HPDE6-E6E7 (cell line): ENCODE measurements around the gene LRIG1.

ENCODE experiments used
- DNase-seq: peaks from one replicate; pipeline ENCODE4 v3.0.0; 2011; ENCODE audit warnings: missing footprints; ENCODE audit errors: extremely low spot score

LRIG1 gene, protein sequence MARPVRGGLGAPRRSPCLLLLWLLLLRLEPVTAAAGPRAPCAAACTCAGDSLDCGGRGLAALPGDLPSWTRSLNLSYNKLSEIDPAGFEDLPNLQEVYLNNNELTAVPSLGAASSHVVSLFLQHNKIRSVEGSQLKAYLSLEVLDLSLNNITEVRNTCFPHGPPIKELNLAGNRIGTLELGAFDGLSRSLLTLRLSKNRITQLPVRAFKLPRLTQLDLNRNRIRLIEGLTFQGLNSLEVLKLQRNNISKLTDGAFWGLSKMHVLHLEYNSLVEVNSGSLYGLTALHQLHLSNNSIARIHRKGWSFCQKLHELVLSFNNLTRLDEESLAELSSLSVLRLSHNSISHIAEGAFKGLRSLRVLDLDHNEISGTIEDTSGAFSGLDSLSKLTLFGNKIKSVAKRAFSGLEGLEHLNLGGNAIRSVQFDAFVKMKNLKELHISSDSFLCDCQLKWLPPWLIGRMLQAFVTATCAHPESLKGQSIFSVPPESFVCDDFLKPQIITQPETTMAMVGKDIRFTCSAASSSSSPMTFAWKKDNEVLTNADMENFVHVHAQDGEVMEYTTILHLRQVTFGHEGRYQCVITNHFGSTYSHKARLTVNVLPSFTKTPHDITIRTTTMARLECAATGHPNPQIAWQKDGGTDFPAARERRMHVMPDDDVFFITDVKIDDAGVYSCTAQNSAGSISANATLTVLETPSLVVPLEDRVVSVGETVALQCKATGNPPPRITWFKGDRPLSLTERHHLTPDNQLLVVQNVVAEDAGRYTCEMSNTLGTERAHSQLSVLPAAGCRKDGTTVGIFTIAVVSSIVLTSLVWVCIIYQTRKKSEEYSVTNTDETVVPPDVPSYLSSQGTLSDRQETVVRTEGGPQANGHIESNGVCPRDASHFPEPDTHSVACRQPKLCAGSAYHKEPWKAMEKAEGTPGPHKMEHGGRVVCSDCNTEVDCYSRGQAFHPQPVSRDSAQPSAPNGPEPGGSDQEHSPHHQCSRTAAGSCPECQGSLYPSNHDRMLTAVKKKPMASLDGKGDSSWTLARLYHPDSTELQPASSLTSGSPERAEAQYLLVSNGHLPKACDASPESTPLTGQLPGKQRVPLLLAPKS

DNA sequence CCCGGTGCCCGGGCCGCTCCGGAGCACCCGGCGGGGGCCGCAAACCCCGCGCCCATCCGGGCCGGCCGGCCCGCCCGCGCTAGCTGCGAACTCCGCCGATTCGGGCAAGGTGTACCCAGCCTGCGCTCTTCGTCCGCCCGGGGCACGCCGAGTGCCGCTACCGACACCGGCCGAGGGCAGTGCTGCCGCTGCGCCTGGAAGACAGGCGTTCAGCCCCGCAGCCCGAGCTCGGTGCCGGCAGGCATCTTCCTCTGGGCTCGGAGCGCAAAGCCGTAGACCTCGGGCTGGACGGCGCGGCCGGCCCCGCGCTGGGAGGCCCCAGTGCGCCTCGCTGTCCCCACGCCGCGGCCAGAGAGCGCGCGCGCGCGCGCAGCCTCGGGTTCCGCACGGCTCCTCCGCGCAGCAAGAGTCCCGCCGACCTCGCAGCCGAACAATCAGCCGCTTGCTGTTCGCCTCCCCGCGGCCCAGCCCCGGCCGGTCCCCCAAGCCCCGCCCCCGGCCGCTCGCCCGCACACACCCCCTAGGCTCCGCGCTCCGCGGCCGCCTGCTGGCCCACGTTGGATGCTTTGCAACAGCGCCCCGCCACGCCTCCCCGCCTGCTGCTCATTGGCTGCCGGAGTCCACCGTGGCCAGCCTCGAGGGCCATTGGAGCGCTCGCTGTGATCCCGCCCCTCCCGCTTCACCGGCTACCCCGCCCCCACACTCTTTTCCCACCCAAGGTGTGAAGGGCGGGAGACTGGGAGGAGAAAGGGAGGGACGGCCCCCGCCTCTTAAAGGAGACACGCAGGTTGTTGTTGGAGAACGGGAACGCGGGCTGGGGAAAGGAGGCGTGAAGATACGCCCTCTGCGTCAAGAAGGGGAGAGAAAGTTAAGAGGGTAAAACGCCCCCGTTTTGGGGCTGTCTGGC lies at the start of gene LRIG1:
TSS of gene LRIG1 (minus strand) at position 447 of the 907 bp plus-strand sequence. CDS start 615 bp downstream, outside the sequence.
- peak; percentile 75 for DNase-seq

DNA sequence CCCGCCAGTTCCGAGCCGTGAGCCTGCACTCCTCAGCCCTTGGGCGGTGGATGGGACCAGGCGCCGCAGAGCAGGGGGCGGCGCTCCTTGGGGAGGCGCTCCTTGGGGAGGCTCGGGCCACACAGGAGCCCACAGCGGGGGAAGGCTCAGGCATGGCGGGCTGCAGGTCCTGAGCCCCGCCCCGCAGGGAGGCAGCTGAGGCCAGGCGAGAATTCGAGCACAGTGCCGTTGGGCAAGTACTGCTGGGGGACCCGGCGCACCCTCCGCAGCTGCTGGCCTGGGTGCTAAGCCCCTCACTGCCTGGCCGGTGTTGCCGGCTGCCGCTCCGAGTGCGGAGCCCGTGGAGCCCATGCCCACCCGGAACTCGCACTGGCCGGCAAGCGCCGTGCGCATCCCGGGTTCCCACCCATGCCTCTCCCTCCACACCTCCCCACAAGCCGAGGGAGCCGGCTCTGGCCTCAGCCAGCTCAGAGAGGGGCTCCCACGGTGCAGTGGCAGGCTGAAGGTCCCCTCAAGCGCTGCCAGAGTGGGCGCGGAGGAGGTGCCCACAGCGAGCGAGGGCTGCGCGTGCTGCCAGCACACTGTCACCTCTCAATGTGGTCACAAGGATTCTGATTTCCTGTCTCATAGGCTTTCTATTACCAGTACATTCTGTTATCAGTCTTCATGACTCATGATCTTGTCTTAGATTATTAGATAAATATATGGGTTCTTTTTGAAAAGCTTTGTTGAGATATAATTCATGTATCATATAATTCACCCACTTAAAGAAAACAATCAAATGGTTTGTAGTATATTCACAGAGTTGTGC lies 44.0 kb upstream of the LRIG1 start:
- no peak for DNase-seq

DNA sequence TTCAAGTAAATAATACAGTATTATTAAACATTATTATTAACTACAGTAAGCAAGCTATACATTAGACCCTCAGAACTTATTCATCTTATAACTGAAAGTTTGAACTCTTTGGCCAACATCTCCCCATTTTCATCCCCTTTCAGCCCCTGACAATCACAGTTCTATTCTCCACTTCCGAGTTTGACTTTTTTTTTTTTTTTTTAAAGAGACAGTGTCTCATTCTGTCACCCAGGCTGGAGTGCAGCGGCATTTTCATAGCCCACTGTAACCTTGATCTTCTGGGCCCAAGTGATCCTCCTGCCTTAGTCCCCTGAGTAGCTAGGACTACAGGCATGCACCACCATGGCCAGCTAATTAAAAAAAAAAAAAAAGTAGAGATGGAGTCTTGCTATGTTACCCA lies 41.3 kb upstream of the LRIG1 start:
- DNase-seq, result no peak

DNA sequence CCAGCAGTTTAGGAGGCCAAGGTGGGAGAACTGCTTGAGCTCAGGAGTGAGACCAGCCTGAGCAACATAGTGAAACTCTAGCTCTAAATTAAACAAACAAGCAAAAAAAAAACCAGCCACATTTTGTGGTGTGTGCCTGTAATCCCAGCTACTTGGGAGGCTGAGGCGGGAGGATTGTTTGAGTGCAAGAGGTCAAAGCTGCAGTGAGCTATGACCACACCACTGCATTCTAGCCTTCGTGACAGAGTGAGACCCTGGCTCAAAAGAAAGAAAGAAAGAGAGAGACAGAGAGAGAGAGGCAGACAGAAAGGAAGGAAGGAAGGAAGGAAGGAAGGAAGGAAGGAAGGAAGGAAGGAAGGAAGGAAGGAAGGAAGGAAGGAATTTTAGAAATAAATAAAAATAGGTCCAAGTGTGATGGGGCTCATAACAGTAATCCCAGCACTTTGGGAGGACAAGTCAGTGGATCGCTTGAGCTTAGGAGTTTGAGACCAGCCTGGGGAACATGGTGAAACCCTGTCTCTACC lies 38.7 kb upstream of the LRIG1 start:
- no peak for DNase-seq

DNA sequence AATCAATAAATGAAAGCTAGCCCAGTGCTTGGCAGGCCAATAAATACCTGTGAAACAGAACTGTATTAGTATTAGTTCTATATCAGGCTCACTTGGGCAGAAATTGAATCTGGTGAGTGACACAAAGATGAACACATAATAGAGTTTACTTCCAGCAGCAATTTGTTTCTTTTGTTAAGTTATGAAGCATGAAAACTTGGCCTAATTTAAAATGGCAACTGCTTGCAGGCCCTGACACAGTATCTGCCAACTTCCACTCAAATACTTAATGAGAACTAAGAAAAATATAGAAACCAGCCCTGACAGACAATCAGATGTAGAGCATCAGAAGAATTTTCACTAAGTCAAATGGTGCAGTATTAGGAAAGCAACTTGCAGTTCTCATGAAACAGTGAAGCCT lies 37.6 kb upstream of the LRIG1 start:
- DNase-seq, result no peak

DNA sequence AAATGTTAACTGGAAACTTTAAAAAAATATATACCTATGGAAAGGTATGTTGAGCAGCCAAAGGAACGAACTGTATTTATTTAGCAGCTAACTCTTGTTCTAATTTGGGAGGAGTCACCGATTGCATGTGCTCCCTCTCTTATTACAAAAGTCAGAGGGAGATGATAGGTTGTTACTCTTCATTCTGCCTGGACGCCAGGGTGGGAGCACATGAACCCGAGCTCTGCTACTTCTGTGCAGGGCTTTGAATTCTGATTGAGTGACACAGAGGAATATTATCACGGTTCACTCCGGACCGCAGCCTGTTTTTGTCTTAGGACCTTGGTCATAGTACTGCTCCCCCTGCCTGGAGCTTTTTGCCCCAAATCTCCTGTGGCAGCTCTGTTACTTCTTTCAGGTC lies 36.9 kb upstream of the LRIG1 start:
- DNase-seq, result no peak

DNA sequence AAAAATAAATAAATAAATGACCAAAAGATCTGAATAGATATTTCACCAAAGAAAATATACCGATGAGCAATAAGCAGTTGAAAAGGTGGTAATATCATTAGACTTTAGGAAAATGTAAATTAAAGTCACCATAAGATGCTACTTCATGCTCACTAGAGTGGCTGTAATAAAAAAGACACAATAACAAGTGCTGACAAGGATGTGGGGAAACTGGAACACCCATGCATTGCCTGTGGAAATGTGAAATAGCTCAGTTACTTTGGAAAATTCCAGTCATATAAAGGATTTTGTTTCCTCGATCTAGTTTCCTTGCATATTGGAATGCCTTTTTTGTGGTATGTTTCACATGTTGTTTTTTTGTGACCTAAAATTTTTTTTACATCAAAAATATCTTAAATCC lies 36.0 kb upstream of the LRIG1 start:
- no peak for DNase-seq

DNA sequence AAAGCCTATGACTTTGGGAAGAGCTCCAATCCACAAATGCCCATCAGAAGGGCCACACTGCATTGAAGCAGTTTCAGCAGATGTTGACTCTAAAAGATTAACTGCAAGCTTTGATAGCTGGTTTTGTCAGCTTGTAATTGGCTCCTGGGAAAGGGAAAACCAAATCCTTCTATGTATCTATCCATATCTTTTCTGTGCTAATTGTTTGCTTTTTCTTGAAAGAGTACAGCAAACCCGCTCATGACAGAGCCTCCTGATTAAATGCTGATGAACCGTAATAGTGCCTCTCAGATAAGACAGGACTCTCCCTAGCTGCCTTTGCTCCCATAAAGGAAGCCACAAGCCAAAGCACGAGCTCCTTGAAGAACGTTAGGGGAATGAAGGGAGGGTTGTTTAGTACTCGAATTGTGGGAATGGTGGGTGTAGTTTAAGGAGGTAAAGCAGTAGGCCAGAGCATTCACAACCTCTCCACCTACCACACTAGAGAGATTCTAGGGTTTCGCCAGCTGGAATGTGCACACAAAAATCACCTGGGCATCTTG lies 33.6 kb upstream of the LRIG1 start:
- no peak for DNase-seq

DNA sequence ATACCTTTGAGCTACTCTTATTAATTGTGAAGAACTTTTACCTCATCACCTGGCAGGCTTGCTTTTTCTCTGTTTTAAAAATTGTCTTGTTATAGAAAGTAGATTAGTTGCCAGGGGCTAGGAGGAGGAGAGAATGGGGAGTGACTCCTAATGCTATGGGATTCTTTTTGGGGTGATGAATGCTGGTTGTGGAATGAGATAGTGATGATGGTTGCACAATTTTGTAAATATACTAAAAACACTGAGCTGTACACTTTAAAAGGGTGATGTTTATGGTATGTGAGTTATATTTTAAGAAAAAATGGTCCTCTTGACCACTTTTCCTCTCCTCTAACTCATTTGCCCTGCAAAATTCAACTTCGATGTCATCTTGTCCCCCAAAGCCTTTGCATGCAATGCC lies 31.8 kb upstream of the LRIG1 start:
- DNase-seq, result no peak

DNA sequence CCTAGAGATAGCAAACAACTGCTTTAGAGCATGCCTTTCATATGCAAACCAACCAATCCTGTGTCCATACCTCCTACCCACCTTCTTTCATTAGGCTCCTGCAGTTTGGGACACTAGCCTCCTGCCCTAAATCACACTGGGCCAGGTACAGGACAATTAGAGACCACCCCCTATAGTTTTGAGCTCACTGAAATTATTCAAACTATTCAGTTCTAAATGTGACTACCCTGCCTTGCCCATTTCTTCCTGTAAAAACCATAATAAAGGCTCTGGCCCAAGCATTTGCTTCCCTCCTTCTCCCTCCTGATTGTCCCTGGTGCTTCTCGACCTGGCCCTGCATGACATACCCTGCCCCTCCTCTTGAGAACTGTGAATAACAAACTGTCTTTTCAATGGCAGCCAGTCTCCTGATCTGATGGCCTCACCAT lies 31.4 kb upstream of the LRIG1 start:
- no peak for DNase-seq

DNA sequence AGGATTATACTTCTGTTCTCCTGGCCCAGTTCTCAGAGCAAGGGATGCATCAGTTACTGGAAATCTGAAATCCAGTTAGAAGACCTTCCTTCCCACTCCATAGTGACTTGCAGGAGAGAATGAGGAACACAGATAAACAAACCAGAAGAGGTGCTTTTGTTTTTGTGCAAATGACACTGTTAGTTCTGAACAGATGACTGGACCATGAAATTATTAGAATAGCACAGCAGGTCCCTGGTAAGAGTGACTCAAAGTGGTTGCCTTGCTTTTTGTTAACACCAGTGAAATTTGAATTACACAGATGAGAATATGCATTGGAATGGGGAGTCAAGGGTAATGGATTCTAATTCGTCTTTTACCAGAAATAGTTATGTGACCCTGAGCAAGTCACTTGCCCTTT lies 30.4 kb upstream of the LRIG1 start:
- no peak for DNase-seq

DNA sequence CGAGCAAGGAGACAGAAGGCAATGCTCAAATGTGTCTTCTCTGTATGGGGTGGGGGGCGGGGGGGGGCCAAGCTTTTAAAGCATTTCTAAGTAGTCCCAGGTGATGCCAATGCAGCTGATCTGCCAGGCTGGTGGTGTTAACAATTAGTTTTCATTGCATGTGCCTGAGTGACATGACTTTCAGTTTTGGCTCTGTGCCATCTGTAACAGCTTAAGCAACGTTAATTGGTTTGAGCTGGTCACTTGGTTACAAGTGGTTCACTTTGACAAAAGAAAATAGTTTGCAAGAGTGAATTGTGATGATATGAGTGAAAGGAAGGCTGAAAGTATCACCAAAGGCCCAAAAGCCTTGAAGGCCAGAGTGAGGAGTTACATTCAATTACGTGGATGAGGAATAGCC lies 26.4 kb upstream of the LRIG1 start:
- DNase-seq, result no peak

DNA sequence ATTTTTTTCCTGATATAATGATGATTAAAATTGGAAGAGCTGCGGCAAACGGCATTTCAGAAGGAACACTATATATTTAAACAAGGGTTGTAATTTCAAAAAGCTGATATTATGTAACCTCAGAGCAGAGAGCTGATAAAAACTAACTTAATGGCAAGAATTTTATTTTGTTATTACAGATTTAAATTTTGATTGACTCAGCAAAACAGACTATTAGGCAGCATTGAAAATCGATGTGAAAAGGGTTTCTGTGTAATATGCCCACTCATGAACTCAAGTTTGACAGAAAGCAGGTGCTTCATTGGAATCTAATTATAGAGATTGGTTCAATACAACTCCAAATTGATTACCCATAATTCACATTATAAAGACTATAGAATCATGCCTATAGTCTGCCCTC lies 24.9 kb upstream of the LRIG1 start:
- no peak for DNase-seq

DNA sequence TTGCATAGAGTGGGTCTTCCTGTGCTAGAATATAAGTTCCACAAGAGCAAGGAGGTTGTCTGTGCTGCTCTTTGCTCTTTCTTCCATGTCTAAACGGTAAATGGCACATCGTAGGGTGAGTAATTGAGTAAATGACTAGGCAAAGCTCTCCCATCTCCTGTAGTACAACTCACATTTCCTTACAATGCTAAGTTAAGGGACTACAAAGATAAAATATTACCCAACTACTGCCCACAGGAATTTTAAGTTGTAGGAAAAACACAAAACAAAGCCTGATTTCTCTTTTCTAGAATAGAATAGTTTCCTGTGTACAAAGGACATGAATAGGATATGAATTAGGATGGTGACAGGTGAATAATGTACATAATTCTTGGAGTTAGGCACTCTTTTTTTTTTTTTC lies 19.9 kb upstream of the LRIG1 start:
- no peak for DNase-seq

DNA sequence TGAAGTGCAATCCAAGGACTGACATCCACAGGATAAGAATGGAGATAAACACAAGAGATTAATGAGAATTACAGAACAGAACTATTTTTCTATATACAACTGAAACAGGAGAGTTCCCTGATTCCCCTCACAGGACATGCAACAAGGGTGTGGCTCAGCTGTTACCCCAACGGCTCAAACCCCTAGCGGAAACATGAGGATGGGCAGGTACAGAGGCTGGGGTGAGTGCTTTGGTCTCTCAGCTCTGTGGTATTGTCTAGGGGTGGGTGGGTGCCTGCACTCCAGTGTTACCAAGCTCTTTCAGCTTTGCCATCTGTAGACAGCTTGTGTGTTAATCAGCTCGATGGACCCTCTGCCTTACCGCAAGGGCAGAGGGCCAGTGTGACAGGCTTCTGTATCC lies 17.8 kb upstream of the LRIG1 start:
- DNase-seq, result no peak

DNA sequence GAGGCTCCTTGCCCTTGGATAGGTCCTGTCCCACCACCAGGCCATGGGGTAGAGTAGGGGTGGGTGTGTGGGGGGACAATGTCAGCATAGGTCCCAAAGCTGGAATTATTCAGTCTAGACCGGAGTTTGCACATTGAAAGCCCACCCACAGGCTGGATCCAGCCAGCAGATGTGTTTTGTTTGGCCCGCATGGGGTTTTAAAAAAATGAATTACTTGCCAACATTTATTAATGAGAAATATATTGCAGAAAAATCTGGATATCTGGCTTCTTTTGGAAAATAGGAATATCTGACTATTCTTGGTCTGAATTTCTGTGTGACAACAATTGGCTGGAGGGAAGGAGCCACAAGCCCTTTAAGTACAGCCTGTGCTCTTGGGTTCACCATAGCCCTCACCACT lies 17.3 kb upstream of the LRIG1 start:
- DNase-seq, result no peak

DNA sequence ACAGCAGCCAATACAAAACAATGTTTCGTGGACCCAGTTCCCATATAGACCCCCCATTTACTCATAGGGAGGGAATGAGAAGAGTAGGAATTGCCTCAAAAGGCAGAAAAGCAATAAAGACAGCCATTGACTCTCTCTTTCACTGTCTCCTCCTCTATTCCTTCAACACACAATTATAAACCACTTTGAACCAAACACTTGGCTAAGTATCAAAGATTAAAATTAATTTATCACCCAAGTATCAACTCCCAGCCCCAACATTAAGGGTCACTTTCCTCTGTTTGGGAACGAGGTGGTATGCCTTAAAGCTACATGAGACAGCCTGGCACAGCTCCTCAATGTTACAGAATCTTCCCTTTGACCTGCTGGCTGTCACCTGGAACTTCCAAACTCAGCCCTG lies 16.4 kb upstream of the LRIG1 start:
- no peak for DNase-seq

DNA sequence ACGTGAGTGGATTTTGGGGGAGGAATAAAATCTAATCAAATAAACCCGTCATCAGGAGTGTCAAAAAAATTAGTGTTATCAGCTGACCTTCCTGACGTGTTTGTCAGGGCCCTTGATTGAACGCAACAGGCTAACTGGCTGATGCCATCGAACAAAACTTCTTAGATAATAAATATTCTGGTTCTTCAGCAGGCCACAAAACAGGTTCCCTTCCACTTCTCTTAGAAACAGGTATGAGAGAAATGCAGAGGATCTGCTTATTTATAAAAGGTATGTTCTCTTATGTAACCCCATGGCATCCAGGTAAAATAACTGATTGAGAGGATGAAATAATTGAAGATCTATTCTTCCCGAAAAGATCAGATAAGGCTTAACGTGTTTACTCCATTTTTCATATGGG lies 7.6 kb upstream of the LRIG1 start:
- no peak for DNase-seq

DNA sequence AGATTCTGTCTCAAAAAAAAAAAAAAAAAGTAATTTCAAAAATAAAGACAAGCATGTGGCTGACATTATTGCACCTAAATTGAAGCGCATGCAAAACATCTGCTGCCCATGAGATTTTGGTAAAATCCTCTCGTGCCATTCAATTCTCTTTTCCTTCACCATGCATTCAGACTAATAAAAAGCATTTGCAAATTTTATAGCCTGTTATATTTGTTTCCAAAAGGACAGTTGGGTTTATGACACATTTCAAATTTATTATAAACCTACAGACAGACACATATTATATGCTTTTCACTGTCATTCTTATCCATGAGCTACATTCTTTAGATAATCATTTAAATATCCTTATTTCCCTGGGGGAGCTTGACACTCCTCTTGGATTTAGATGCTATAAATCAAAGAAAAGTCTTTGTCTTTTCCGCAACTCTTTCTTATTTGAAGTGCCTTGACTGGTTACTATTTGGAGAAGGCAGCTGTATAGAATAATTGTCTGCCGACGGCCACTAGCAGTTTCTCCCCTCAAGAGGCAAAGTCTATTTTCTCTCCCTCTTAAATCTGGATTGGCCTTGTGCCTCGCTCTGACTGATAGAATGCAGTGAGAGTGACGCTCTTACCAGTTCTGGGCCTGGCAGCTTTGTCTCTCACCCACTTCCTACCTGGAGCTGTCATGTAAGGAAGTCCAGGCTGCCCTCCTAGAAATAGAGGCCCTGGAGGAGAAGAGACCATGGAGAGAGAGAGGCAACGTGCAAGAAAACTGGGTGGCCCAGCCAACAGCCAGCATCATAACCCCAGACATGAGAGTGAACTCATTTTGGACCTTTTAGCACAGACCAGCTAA lies 6.8 kb upstream of the LRIG1 start:
- no peak for DNase-seq
